Upper lobe of left lung (tissue), 4 donors: ENCODE results near the gene PIK3CA.

ENCODE experiments used
- CTCF ChIP-seq, 6 experiments: fragments of 450-650 bp in 4 of 6; fragments of 200-600 bp in 2 of 6; sonication (generic) in 2 of 6; IDR thresholded peaks; one replicate each; pipeline ENCODE4 v1.5.1; 2016 to 2019; ENCODE audit warnings: antibody characterized with exemption in 6 of 6
- EP300 ChIP-seq, 4 donors: sonication (generic); formaldehyde crosslinking; IDR thresholded peaks; one replicate each; pipeline ENCODE4 v1.5.1; 2017; ENCODE audit warnings: antibody characterized with exemption in 4 of 4, control low read depth in 2 of 4
- POLR2A ChIP-seq, 4 donors: fragments of 450-650 bp; IDR thresholded peaks; one replicate each; pipeline ENCODE4 v1.5.1; 2016 to 2017; ENCODE audit warnings: antibody characterized with exemption in 4 of 4, mild to moderate bottlenecking in 2 of 4
- POLR2AphosphoS5 ChIP-seq, 2 donors: sonication (generic); formaldehyde crosslinking; IDR thresholded peaks; one replicate each; pipeline ENCODE4 v1.5.1; 2017; ENCODE audit warnings: antibody characterized with exemption in 2 of 2

GRCh38 chr3:179168918-179169317 lies 20.8 kb downstream of the PIK3CA start:
- TF ChIP-seq POLR2AphosphoS5 (IDR thresholded peaks at IDR 0.05) (no peak), CTCF (IDR thresholded peaks at IDR 0.05) (no peak), EP300 (IDR thresholded peaks at IDR 0.05) (no peak), POLR2A (IDR thresholded peaks at IDR 0.05) (no peak)
